Measurements from ENCODE around the gene ACTN4.

GRCh38 chr19:38658462-38659306 lies 11.2 kb downstream of the ACTN4 start:
- TF ChIP-seq, protein P1, sequence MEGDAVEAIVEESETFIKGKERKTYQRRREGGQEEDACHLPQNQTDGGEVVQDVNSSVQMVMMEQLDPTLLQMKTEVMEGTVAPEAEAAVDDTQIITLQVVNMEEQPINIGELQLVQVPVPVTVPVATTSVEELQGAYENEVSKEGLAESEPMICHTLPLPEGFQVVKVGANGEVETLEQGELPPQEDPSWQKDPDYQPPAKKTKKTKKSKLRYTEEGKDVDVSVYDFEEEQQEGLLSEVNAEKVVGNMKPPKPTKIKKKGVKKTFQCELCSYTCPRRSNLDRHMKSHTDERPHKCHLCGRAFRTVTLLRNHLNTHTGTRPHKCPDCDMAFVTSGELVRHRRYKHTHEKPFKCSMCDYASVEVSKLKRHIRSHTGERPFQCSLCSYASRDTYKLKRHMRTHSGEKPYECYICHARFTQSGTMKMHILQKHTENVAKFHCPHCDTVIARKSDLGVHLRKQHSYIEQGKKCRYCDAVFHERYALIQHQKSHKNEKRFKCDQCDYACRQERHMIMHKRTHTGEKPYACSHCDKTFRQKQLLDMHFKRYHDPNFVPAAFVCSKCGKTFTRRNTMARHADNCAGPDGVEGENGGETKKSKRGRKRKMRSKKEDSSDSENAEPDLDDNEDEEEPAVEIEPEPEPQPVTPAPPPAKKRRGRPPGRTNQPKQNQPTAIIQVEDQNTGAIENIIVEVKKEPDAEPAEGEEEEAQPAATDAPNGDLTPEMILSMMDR (IDR thresholded peaks at IDR 0.05) = no peak
- TF ChIP-seq POLR2AphosphoS5 (IDR thresholded peaks at IDR 0.05; ENCODE audit: low read depth, low read length) (no peak), SIN3A (IDR thresholded peaks at IDR 0.05; ENCODE audit: borderline replicate concordance, insufficient read depth, low read depth, low read length) (no peak)

Measured in Panc1 (cell line).